Hindlimb muscle (tissue), 1 donor: ENCODE data around the gene GFOD1. TPM values are rescaled to one million over a fixed set of nuclear protein-coding genes. Genes with fewer than 3 reads are reported as not detected.
"Not testable (repeated sequence)": the region's sequence is repeated elsewhere in the genome, so short reads cannot be mapped to it uniquely, and the experiment has no call there.

Experiments
- DNase-seq: peaks from one replicate; pipeline ENCODE4 v3.0.0-alpha.2; 2013
- polyA plus RNA-seq: library from polyadenylated mRNA; unstranded; fragments of 120-200 nt; gene quantifications from one replicate; pipeline ENCODE4 v1.2.1, GENCODE V29; 2013; ENCODE audit not compliant: insufficient read length

The GFOD1 gene
- polyA plus RNA-seq, 1 donor, result 3.4 TPM

GRCh38 chr6:13511913-13512717, 24.7 kb upstream of the GFOD1 start:
- DNase-seq, result no peak

GRCh38 chr6:13511141-13511571, 23.8 kb upstream of the GFOD1 start:
- not testable (repeated sequence) for DNase-seq

- DNase-seq, result not testable (repeated sequence)
Measured at GRCh38 chr6:13510433-13510832, 23.0 kb upstream of the GFOD1 start.

- DNase-seq, result peak; percentile 78
Measured at GRCh38 chr6:13508711-13509705, 21.6 kb upstream of the GFOD1 start.

GRCh38 chr6:13507306-13507860, 20.0 kb upstream of the GFOD1 start:
- DNase-seq, result no peak

GRCh38 chr6:13505345-13505734, 17.9 kb upstream of the GFOD1 start:
- DNase-seq, result no peak

GRCh38 chr6:13504611-13505344, 17.4 kb upstream of the GFOD1 start:
- DNase-seq, result no peak

- no peak for DNase-seq
Measured at GRCh38 chr6:13500915-13501314, 13.5 kb upstream of the GFOD1 start.

GRCh38 chr6:13500264-13500663, 12.9 kb upstream of the GFOD1 start:
- no peak for DNase-seq

GRCh38 chr6:13496513-13497190, 9.3 kb upstream of the GFOD1 start:
- DNase-seq, result no peak

GRCh38 chr6:13495818-13496217, 8.4 kb upstream of the GFOD1 start:
- no peak for DNase-seq

GRCh38 chr6:13495112-13495776, 7.8 kb upstream of the GFOD1 start:
- DNase-seq, result no peak

- DNase-seq, result no peak
Measured at GRCh38 chr6:13494137-13494536, 6.7 kb upstream of the GFOD1 start.

GRCh38 chr6:13493147-13493546, 5.7 kb upstream of the GFOD1 start:
- no peak for DNase-seq

GRCh38 chr6:13492357-13492756, 5.0 kb upstream of the GFOD1 start:
- DNase-seq, result no peak

- no peak for DNase-seq
Measured at GRCh38 chr6:13491538-13491937, 4.1 kb upstream of the GFOD1 start.

- no peak for DNase-seq
Measured at GRCh38 chr6:13490402-13490801, 3.0 kb upstream of the GFOD1 start.

- no peak for DNase-seq
Measured at GRCh38 chr6:13488896-13489237, 1.5 kb upstream of the GFOD1 start.

GRCh38 chr6:13488015-13488895, 855 bp upstream of the GFOD1 start:
- DNase-seq, result peak; percentile 36

- DNase-seq, result peak; percentile 50
Measured at GRCh38 chr6:13486679-13487121, 700 bp downstream of the GFOD1 start.
